Measurements from ENCODE around the gene MPDU1. TPM values are rescaled to one million over a fixed set of nuclear protein-coding genes. Genes with fewer than 3 reads are reported as not detected.

The MPDU1 gene
- total and polyA plus RNA-seq, 2 of the 13 experiments (the other 11 are each of a cell fraction or from before 2014, with no cell fraction given), result 112 to 167 TPM

DNA sequence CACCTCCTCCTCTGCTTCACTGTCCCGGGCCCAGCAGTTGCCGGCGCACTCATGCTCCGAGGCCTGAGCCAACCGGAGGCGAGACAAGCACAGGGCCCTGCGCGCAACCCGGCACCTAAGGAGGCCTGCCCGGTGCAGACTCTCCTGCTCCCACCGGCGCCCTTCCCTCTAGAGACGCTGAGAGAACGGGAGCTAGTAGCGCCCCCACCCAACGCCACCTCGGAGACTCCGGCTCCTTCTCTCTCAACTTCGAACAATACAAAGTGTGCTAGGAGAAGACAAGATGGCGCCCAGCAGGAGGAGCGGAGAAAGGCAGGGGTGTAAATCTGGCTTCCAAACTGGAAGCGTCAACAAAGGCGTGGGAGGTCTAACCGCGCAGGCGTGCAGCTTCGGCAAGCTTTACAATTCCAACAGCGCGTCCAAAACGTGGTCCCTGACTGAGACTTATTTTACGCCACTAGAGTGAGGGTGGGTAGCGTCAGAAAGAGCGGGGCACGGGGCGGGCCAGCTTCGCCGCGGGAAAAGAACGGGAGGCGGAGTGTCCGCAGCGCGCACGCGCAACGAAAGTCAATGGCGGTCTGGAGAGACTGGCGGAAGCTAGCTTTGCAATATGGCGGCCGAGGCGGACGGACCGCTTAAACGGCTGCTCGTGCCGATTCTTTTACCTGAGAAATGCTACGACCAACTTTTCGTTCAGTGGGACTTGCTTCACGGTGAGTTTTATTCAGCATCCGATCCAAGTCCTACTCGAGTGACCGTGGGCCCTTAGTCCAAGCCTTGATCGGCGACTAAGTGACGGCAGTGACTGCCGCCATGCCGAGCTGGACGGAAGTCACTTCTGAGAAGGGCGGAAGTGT, at the start of gene MPDU1 (continued):
- 0 out of 2 replicates have a peak, but pooled peaks have one; percentile 42 for TF ChIP-seq GTF2F1 (IDR thresholded peaks at IDR 0.05; ENCODE audit: low read length)
- TF ChIP-seq ELF1 (CRISPR knock-in tag; IDR thresholded peaks at IDR 0.05), result peak; percentile 95
- no peak for TF ChIP-seq TRIM24 (CRISPR knock-in tag; IDR thresholded peaks at IDR 0.05)
- TF ChIP-seq NKX3-1 (CRISPR knock-in tag; IDR thresholded peaks at IDR 0.05), result peak; percentile 90
- TF ChIP-seq MYNN (CRISPR knock-in tag; IDR thresholded peaks at IDR 0.05; ENCODE audit: low read depth), result no peak
- TF ChIP-seq, protein P1, sequence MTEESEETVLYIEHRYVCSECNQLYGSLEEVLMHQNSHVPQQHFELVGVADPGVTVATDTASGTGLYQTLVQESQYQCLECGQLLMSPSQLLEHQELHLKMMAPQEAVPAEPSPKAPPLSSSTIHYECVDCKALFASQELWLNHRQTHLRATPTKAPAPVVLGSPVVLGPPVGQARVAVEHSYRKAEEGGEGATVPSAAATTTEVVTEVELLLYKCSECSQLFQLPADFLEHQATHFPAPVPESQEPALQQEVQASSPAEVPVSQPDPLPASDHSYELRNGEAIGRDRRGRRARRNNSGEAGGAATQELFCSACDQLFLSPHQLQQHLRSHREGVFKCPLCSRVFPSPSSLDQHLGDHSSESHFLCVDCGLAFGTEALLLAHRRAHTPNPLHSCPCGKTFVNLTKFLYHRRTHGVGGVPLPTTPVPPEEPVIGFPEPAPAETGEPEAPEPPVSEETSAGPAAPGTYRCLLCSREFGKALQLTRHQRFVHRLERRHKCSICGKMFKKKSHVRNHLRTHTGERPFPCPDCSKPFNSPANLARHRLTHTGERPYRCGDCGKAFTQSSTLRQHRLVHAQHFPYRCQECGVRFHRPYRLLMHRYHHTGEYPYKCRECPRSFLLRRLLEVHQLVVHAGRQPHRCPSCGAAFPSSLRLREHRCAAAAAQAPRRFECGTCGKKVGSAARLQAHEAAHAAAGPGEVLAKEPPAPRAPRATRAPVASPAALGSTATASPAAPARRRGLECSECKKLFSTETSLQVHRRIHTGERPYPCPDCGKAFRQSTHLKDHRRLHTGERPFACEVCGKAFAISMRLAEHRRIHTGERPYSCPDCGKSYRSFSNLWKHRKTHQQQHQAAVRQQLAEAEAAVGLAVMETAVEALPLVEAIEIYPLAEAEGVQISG (CRISPR knock-in tag; IDR thresholded peaks at IDR 0.05), result peak; percentile 92
- peak; percentile 57; the same call in 1 of the 2 replicates for TF ChIP-seq ZFP41 (CRISPR knock-in tag; IDR thresholded peaks at IDR 0.05; ENCODE audit: borderline replicate concordance)
- TF ChIP-seq ZSCAN25 (CRISPR knock-in tag; IDR thresholded peaks at IDR 0.05), result peak; percentile 51
- TF ChIP-seq ZNF124 (CRISPR knock-in tag; IDR thresholded peaks at IDR 0.05), result no peak
- TF ChIP-seq ZBTB33 (CRISPR knock-in tag; IDR thresholded peaks at IDR 0.05), result peak; percentile 58
- peak; percentile 78 for TF ChIP-seq REPIN1 (CRISPR knock-in tag; IDR thresholded peaks at IDR 0.05; ENCODE audit: borderline replicate concordance, low read depth)
- TF ChIP-seq ZNF556 (CRISPR knock-in tag; IDR thresholded peaks at IDR 0.05; ENCODE audit: borderline replicate concordance), result no peak; the same call in 1 of the 2 replicates
- 0 out of 4 replicates have a peak, but pooled peaks of 1 of the 2 experiments have one; percentile 18 for TF ChIP-seq EP300 (IDR thresholded peaks at IDR 0.05; ENCODE audit: low read depth in 2 of 2, low read length in 2 of 2)
- peak; percentile 8; the same call in 1 of the 2 replicates for TF ChIP-seq EP300 (CRISPR knock-in tag; IDR thresholded peaks at IDR 0.05; ENCODE audit: borderline replicate concordance)
- TF ChIP-seq HNRNPL (IDR thresholded peaks at IDR 0.05; ENCODE audit: low read depth, low read length), result no peak
- no peak for TF ChIP-seq NR2F1 (CRISPR knock-in tag; IDR thresholded peaks at IDR 0.05)
- TF ChIP-seq BORCS8-MEF2B (CRISPR knock-in tag; IDR thresholded peaks at IDR 0.05), result peak; percentile 70
- TF ChIP-seq PTBP1 (IDR thresholded peaks at IDR 0.05; ENCODE audit: low read depth, low read length, poor library complexity, severe bottlenecking), result no peak
- TF ChIP-seq ZNF224 (CRISPR knock-in tag; IDR thresholded peaks at IDR 0.05), result peak; percentile 57; the same call in 1 of the 2 replicates
- TF ChIP-seq, protein P2, sequence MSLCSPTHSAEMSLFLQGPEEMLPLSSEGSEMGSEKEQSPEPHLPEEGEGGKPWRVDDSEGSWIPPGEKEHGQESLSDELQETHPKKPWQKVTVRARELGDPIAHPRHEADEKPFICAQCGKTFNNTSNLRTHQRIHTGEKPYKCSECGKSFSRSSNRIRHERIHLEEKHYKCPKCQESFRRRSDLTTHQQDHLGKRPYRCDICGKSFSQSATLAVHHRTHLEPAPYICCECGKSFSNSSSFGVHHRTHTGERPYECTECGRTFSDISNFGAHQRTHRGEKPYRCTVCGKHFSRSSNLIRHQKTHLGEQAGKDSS (CRISPR knock-in tag; IDR thresholded peaks at IDR 0.05; ENCODE audit: borderline replicate concordance, low read depth), result no peak
- no peak for TF ChIP-seq ZNF552 (CRISPR knock-in tag; IDR thresholded peaks at IDR 0.05; ENCODE audit: borderline replicate concordance)
- TF ChIP-seq, protein P3, sequence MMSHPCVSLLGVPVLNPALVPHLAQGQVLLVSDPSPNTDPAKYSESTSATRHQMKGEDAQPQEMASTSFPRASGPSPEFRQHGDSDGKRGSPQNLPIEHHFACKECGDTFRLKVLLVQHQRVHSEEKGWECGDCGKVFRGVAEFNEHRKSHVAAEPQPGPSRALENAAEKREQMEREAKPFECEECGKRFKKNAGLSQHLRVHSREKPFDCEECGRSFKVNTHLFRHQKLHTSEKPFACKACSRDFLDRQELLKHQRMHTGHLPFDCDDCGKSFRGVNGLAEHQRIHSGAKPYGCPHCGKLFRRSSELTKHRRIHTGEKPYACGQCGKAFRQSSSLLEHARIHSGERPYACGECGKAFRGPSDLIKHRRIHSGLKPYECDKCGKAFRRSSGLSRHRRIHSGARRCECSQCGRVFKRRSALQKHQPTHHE (CRISPR knock-in tag; IDR thresholded peaks at IDR 0.05; ENCODE audit: borderline replicate concordance), result peak; percentile 74; the same call in 1 of the 2 replicates

All from HepG2 (cell line).